Fibroblast of lung (primary cell): Measurements from ENCODE around the gene PPM1D. TPM values are rescaled to one million over a fixed set of nuclear protein-coding genes. Genes with fewer than 3 reads are reported as not detected.

ENCODE experiments used
- DNase-seq, 2 donors: peaks; one replicate each; pipeline versions ENCODE4 v3.0.0 to v3.0.0-alpha.2; 2010; ENCODE audit warnings: low read depth in 2 of 2
- H2AFZ ChIP-seq: 2 replicates; pipeline ENCODE4 v1.5.1; 2012; ENCODE audit warnings: low read length, control low read depth, inconsistent platforms
- H3K27ac ChIP-seq: 2 replicates; pipeline ENCODE4 v1.5.1; 2011; ENCODE audit warnings: low read length, control low read depth; ENCODE audit not compliant: insufficient read depth
- H3K27me3 ChIP-seq: 2 replicates; pipeline ENCODE4 v1.5.1; 2011; ENCODE audit warnings: mild to moderate bottlenecking, low read length; ENCODE audit not compliant: control insufficient read depth, insufficient read depth
- H3K36me3 ChIP-seq: 2 replicates; pipeline ENCODE4 v1.5.1; 2011; ENCODE audit warnings: low read length; ENCODE audit not compliant: control insufficient read depth, insufficient read depth
- H3K4me1 ChIP-seq: 2 replicates; pipeline ENCODE4 v1.5.1; 2011; ENCODE audit warnings: low read length; ENCODE audit not compliant: control insufficient read depth, insufficient read depth; ENCODE audit errors: extremely low read depth
- H3K4me2 ChIP-seq: 2 replicates; pipeline ENCODE4 v1.5.1; 2011; ENCODE audit warnings: low read length, control low read depth; ENCODE audit not compliant: insufficient read depth; ENCODE audit errors: extremely low read depth
- H3K4me3 ChIP-seq, 4 experiments: fragments of 200-600 bp in 1 of 4; sonication (generic) in 1 of 4; replicated peaks in 1 of 4; 2 replicates each; pipeline ENCODE4 v1.5.1; 2011 to 2016; ENCODE audit warnings: low read length in 4 of 4, low read depth in 3 of 4, mild to moderate bottlenecking in 3 of 4, control low read depth in 2 of 4, inconsistent platforms in 1 of 4, mixed read lengths in 1 of 4; ENCODE audit not compliant: insufficient read depth in 1 of 4; ENCODE audit errors: control extremely low read depth in 1 of 4
- H3K79me2 ChIP-seq: 2 replicates; pipeline ENCODE4 v1.5.1; 2012; ENCODE audit warnings: mild to moderate bottlenecking, low read length, inconsistent platforms; ENCODE audit not compliant: control insufficient read depth, insufficient read depth
- H3K9ac ChIP-seq: 2 replicates; pipeline ENCODE4 v1.5.1; 2011; ENCODE audit warnings: mild to moderate bottlenecking, low read length, control low read depth; ENCODE audit not compliant: insufficient read depth
- H3K9me3 ChIP-seq: 2 replicates; pipeline ENCODE4 v1.5.1; 2012; ENCODE audit warnings: low read depth, low read length; ENCODE audit not compliant: control insufficient read depth, insufficient read depth
- H4K20me1 ChIP-seq: 2 replicates; pipeline ENCODE4 v1.5.1; 2011; ENCODE audit warnings: low read length; ENCODE audit not compliant: control insufficient read depth, insufficient read depth; ENCODE audit errors: extremely low read depth
- CTCF ChIP-seq, 2 donors: IDR thresholded peaks in 1 of 2; conservative IDR thresholded peaks in 1 of 2; 1 replicate in 1 of 2; 2 replicates in 1 of 2; pipeline ENCODE4 v1.5.1; 2011 to 2012; ENCODE audit warnings: low read length in 2 of 2, control low read depth in 1 of 2, inconsistent platforms in 1 of 2, low read depth in 1 of 2, mild to moderate bottlenecking in 1 of 2
- EZH2 ChIP-seq: IDR thresholded peaks from 2 replicates; pipeline ENCODE4 v1.5.1; 2012; ENCODE audit warnings: low read length, control low read depth, mild to moderate bottlenecking; ENCODE audit errors: missing control alignments
- polyA plus RNA-seq, 2 donors: library from polyadenylated mRNA; depleted of rRNA in 1 of 2; stranded (reverse) in 1 of 2; unstranded in 1 of 2; fragments of >200 nt; gene quantifications; 2 replicates each; pipeline ENCODE4 v1.2.1, GENCODE V29; 2011 to 2012; ENCODE audit warnings: missing spikeins in 1 of 2
- total RNA-seq: library from RNA; depleted of rRNA; stranded (reverse); fragments of >200 nt; gene quantifications from 2 replicates; pipeline ENCODE4 v1.2.1, GENCODE V29; 2014

The PPM1D gene
- total and polyA plus RNA-seq, 2 donors (not counting 1 experiment from before 2014, with no cell fraction given) = 6.8 to 12.4 TPM

- Histone ChIP-seq H3K9me3 (no peaks in the 10 kb centered on the region), H3K79me2 (no peaks in the 10 kb centered on the region), H3K36me3 (no peaks in the 10 kb centered on the region), H3K9ac (no peak overlapping the region), H3K27ac (no peak overlapping the region), H2AFZ (no peak overlapping the region), H3K4me2 (no peak overlapping the region), H3K4me1 (no peaks in the 10 kb centered on the region), H3K4me3 (no peak overlapping the region), H3K27me3 (no peaks in the 10 kb centered on the region), H4K20me1 (no peaks in the 10 kb centered on the region)
- no peak for DNase-seq
- no peak for TF ChIP-seq CTCF (conservative IDR thresholded peaks at IDR 0.05 in 1 of 2, IDR thresholded peaks at IDR 0.05 in 1 of 2; ENCODE audit: low read depth in 1 of 2, low read length in 2 of 2)
- TF ChIP-seq EZH2 = no peak
Observed at GRCh38 chr17:60704170-60704569, 104.2 kb downstream of the PPM1D start.

- Histone ChIP-seq H3K9ac (no peak overlapping the region), H2AFZ (no peak overlapping the region), H3K4me2 (no peak overlapping the region), H3K4me3 (no peak overlapping the region), H3K27me3 (no peaks in the 10 kb centered on the region), H3K79me2 (no peaks in the 10 kb centered on the region), H3K9me3 (no peaks in the 10 kb centered on the region), H4K20me1 (no peaks in the 10 kb centered on the region), H3K27ac (no peak overlapping the region), H3K4me1 (no peaks in the 10 kb centered on the region), H3K36me3 (no peaks in the 10 kb centered on the region)
- no peak for DNase-seq
- TF ChIP-seq CTCF (conservative IDR thresholded peaks at IDR 0.05 in 1 of 2, IDR thresholded peaks at IDR 0.05 in 1 of 2; ENCODE audit: low read depth in 1 of 2, low read length in 2 of 2) (no peak), EZH2 (no peak)
Observed at GRCh38 chr17:60712675-60713074, 112.7 kb downstream of the PPM1D start.

- no peak for DNase-seq
- no peaks in the 10 kb centered on the region for H3K27me3 ChIP-seq
- no peak for TF ChIP-seq EZH2
- TF ChIP-seq CTCF (conservative IDR thresholded peaks at IDR 0.05 in 1 of 2, IDR thresholded peaks at IDR 0.05 in 1 of 2; ENCODE audit: low read depth in 1 of 2, low read length in 2 of 2) = no peak
- no peak overlapping the region for H3K4me3 ChIP-seq
- H3K4me2 ChIP-seq = no peak overlapping the region
- H3K36me3 ChIP-seq = no peaks in the 10 kb centered on the region
- no peaks in the 10 kb centered on the region for H3K4me1 ChIP-seq
- H3K9ac ChIP-seq = no peak overlapping the region
- H3K9me3 ChIP-seq = no peaks in the 10 kb centered on the region
- H4K20me1 ChIP-seq = no peaks in the 10 kb centered on the region
- no peak overlapping the region for H3K27ac ChIP-seq
- H3K79me2 ChIP-seq = no peaks in the 10 kb centered on the region
- H2AFZ ChIP-seq = no peak overlapping the region
Observed at GRCh38 chr17:60713608-60714007, 113.6 kb downstream of the PPM1D start.

Other genes with a start within 250 kb of the PPM1D start
- gene USP32, start 208.1 kb upstream of the PPM1D start, total RNA-seq = 61.6 and 82.7 TPM in 2 replicates
- 40.0 and 40.1 TPM in 2 replicates for gene USP32, start 208.1 kb upstream of the PPM1D start, polyA plus RNA-seq
- 0.26 TPM in 1 of 2 replicates, not detected in the other for gene CHCT1, start 177.7 kb upstream of the PPM1D start, total RNA-seq
- gene CHCT1, start 177.7 kb upstream of the PPM1D start, polyA plus RNA-seq = not detected in 2 replicates
- gene APPBP2, start 74.0 kb upstream of the PPM1D start, total RNA-seq = 46.0 and 58.1 TPM in 2 replicates
- gene APPBP2, start 74.0 kb upstream of the PPM1D start, polyA plus RNA-seq = 25.3 and 45.0 TPM in 2 replicates
- gene BCAS3, start 77.7 kb downstream of the PPM1D start, total RNA-seq = 23.1 and 43.6 TPM in 2 replicates
- gene BCAS3, start 77.7 kb downstream of the PPM1D start, polyA plus RNA-seq = 9.1 and 9.9 TPM in 2 replicates